Activated CD4-positive, alpha-beta T cell treated with anti-CD3 and anti-CD28 coated beads, Interleukin-2, amount 10 ng/mL, durations not matched to agents 24 days and 14 days (primary cell): Measurements from ENCODE around the gene KRT10. TPM values are rescaled to one million over a fixed set of nuclear protein-coding genes. Genes with fewer than 3 reads are reported as not detected.
"Not testable (repeated sequence)": the region's sequence is repeated elsewhere in the genome, so short reads cannot be mapped to it uniquely, and the experiment has no call there.

Experiments
- DNase-seq: peaks from one replicate; pipeline ENCODE4 v3.0.0; 2022
- H3K27ac Mint-ChIP-seq: one replicate; pipeline ENCODE4 v1.8.0; 2022; ENCODE audit warnings: mild to moderate bottlenecking, mixed read lengths
- H3K27me3 Mint-ChIP-seq: one replicate; pipeline ENCODE4 v1.8.0; 2022; ENCODE audit warnings: mixed read lengths
- H3K36me3 Mint-ChIP-seq: one replicate; pipeline ENCODE4 v1.8.0; 2022; ENCODE audit warnings: low read depth, mild to moderate bottlenecking, mixed read lengths
- H3K4me1 Mint-ChIP-seq: one replicate; pipeline ENCODE4 v1.8.0; 2021; ENCODE audit warnings: mixed read lengths
- H3K4me3 Mint-ChIP-seq: one replicate; pipeline ENCODE4 v1.8.0; 2022; ENCODE audit warnings: mild to moderate bottlenecking, moderate library complexity, mixed read lengths
- H3K9me3 Mint-ChIP-seq: one replicate; pipeline ENCODE4 v1.8.0; 2021; ENCODE audit warnings: mixed read lengths
- intact Hi-C: fragments of 100-400 bp; cut with micrococcal nuclease; formaldehyde crosslinking; loops from one replicate; pipeline ENCODE4 v1.15.1; 2023
- total RNA-seq: library from RNA; stranded (reverse); gene quantifications from 2 replicates; pipeline ENCODE4 v1.2.3, GENCODE V29; 2022

KRT10 gene
- total RNA-seq, 1 donor from 2014 or later = 27.8 TPM

GRCh38 chr17:40824015-40824832 is 1.8 kb upstream of the KRT10 start:
- no peak for DNase-seq
- intact Hi-C loops = no loop called here
- no peak overlapping the region for H3K27ac Mint-ChIP-seq
- peaks cover 12% of the 10 kb centered on the region for H3K9me3 Mint-ChIP-seq
- H3K36me3 Mint-ChIP-seq = peaks cover 6% of the 10 kb centered on the region
- no peak overlapping the region for H3K4me3 Mint-ChIP-seq
- peaks cover 16% of the 10 kb centered on the region for H3K27me3 Mint-ChIP-seq
- H3K4me1 Mint-ChIP-seq = peaks cover 16% of the 10 kb centered on the region

GRCh38 chr17:40821536-40821935 is 878 bp downstream of the KRT10 start:
- Mint-ChIP-seq H3K36me3 (peaks cover 25% of the 10 kb centered on the region), H3K4me3 (no peak overlapping the region), H3K4me1 (peaks cover 15% of the 10 kb centered on the region), H3K27ac (no peak overlapping the region), H3K27me3 (peaks cover 11% of the 10 kb centered on the region), H3K9me3 (peaks cover 20% of the 10 kb centered on the region)
- intact Hi-C loops = no loop called here
- no peak for DNase-seq

GRCh38 chr17:40820228-40820838 is 2.1 kb downstream of the KRT10 start:
- intact Hi-C loops = no loop called here
- H3K36me3 Mint-ChIP-seq = peaks cover 26% of the 10 kb centered on the region
- peak overlapping the region; percentile 76 for H3K4me3 Mint-ChIP-seq
- no peak for DNase-seq
- H3K9me3 Mint-ChIP-seq = peaks cover 20% of the 10 kb centered on the region
- no peak overlapping the region for H3K27ac Mint-ChIP-seq
- H3K4me1 Mint-ChIP-seq = peaks cover 15% of the 10 kb centered on the region
- H3K27me3 Mint-ChIP-seq = peaks cover 9% of the 10 kb centered on the region

- Mint-ChIP-seq H3K4me1 (peaks cover 14% of the 10 kb centered on the region), H3K36me3 (peaks cover 26% of the 10 kb centered on the region), H3K27me3 (peaks cover 9% of the 10 kb centered on the region), H3K27ac (peak overlapping the region; percentile 65), H3K4me3 (peak overlapping the region; percentile 76), H3K9me3 (peaks cover 20% of the 10 kb centered on the region)
- DNase-seq = peak; percentile 62
- intact Hi-C loops = loop anchor here (5.0 kb wide), 1 partner anchor 197 kb away; no protein-coding TSS in a partner anchor
Observed at GRCh38 chr17:40819528-40820125, 2.8 kb downstream of the KRT10 start.

GRCh38 chr17:40818733-40819527 is 3.5 kb downstream of the KRT10 start:
- H3K4me3 Mint-ChIP-seq = peak overlapping the region; percentile 89
- H3K27ac Mint-ChIP-seq = peak overlapping the region; percentile 89
- peaks cover 22% of the 10 kb centered on the region for H3K9me3 Mint-ChIP-seq
- H3K4me1 Mint-ChIP-seq = peaks cover 12% of the 10 kb centered on the region
- peaks cover 26% of the 10 kb centered on the region for H3K36me3 Mint-ChIP-seq
- DNase-seq = peak; percentile 96
- intact Hi-C loops = loop anchor here (5.0 kb wide), 1 partner anchor 197 kb away; no protein-coding TSS in a partner anchor
- peaks cover 15% of the 10 kb centered on the region for H3K27me3 Mint-ChIP-seq

- Mint-ChIP-seq H3K9me3 (peaks cover 25% of the 10 kb centered on the region), H3K27ac (peak overlapping the region; percentile 89), H3K4me1 (peaks cover 12% of the 10 kb centered on the region), H3K27me3 (peaks cover 19% of the 10 kb centered on the region), H3K36me3 (peaks cover 26% of the 10 kb centered on the region), H3K4me3 (peak overlapping the region; percentile 89)
- no peak for DNase-seq
- intact Hi-C loops = loop anchor here (5.0 kb wide), 1 partner anchor 196 kb away; no protein-coding TSS in a partner anchor
Observed at GRCh38 chr17:40818343-40818732, 4.1 kb downstream of the KRT10 start.

GRCh38 chr17:40817103-40817682 is 5.2 kb downstream of the KRT10 start:
- peaks cover 24% of the 10 kb centered on the region for H3K27me3 Mint-ChIP-seq

GRCh38 chr17:40816569-40816968 is 5.8 kb downstream of the KRT10 start:
- Mint-ChIP-seq H3K36me3 (peaks cover 25% of the 10 kb centered on the region), H3K9me3 (peaks cover 25% of the 10 kb centered on the region), H3K27ac (no peak overlapping the region), H3K27me3 (peaks cover 28% of the 10 kb centered on the region), H3K4me3 (no peak overlapping the region), H3K4me1 (peaks cover 12% of the 10 kb centered on the region)
- intact Hi-C loops = loop anchor here (5.0 kb wide), 1 partner anchor 194 kb away; no protein-coding TSS in a partner anchor
- DNase-seq = no peak

More at GRCh38 chr17:40817103-40817682, 5.2 kb downstream of the KRT10 start:
- intact Hi-C loops = loop anchor here (5.0 kb wide), 1 partner anchor 195 kb away; no protein-coding TSS in a partner anchor
- H3K4me3 Mint-ChIP-seq = peak overlapping the region; percentile 80
- H3K4me1 Mint-ChIP-seq = peaks cover 12% of the 10 kb centered on the region
- peaks cover 25% of the 10 kb centered on the region for H3K9me3 Mint-ChIP-seq
- peaks cover 26% of the 10 kb centered on the region for H3K36me3 Mint-ChIP-seq
- DNase-seq = peak; percentile 58
- peak overlapping the region; percentile 30 for H3K27ac Mint-ChIP-seq

- H3K4me1 Mint-ChIP-seq = peaks cover 11% of the 10 kb centered on the region
- peaks cover 25% of the 10 kb centered on the region for H3K36me3 Mint-ChIP-seq
- no peak overlapping the region for H3K4me3 Mint-ChIP-seq
- H3K9me3 Mint-ChIP-seq = peaks cover 24% of the 10 kb centered on the region
- intact Hi-C loops = loop anchor here (5.0 kb wide), 1 partner anchor 193 kb away; no protein-coding TSS in a partner anchor
- H3K27ac Mint-ChIP-seq = no peak overlapping the region
- no peak for DNase-seq
- peaks cover 36% of the 10 kb centered on the region for H3K27me3 Mint-ChIP-seq
Observed at GRCh38 chr17:40815381-40815780, 7.0 kb downstream of the KRT10 start.

GRCh38 chr17:40814657-40815056 is 7.8 kb downstream of the KRT10 start:
- H3K27me3 Mint-ChIP-seq = peaks cover 43% of the 10 kb centered on the region
- H3K36me3 Mint-ChIP-seq = peaks cover 20% of the 10 kb centered on the region
- H3K27ac Mint-ChIP-seq, H3K4me3 Mint-ChIP-seq, DNase-seq: not testable (repeated sequence)
- intact Hi-C loops = loop anchor here (5.0 kb wide), 1 partner anchor 192 kb away; no protein-coding TSS in a partner anchor
- H3K4me1 Mint-ChIP-seq = peaks cover 10% of the 10 kb centered on the region
- peaks cover 17% of the 10 kb centered on the region for H3K9me3 Mint-ChIP-seq

- Mint-ChIP-seq H3K4me3 (no peak overlapping the region), H3K36me3 (peaks cover 20% of the 10 kb centered on the region), H3K4me1 (peaks cover 8% of the 10 kb centered on the region), H3K27ac (no peak overlapping the region), H3K27me3 (peaks cover 49% of the 10 kb centered on the region), H3K9me3 (peaks cover 16% of the 10 kb centered on the region)
- intact Hi-C loops = no loop called here
- no peak for DNase-seq
Observed at GRCh38 chr17:40813804-40814203, 8.6 kb downstream of the KRT10 start.

GRCh38 chr17:40812639-40813038 is 9.8 kb downstream of the KRT10 start:
- DNase-seq = no peak
- Mint-ChIP-seq H3K36me3 (peaks cover 12% of the 10 kb centered on the region), H3K4me3 (no peak overlapping the region), H3K27ac (no peak overlapping the region), H3K4me1 (peaks cover 3% of the 10 kb centered on the region), H3K27me3 (peaks cover 57% of the 10 kb centered on the region), H3K9me3 (peaks cover 11% of the 10 kb centered on the region)
- intact Hi-C loops = no loop called here

- H3K4me1 Mint-ChIP-seq = no peaks in the 10 kb centered on the region
- H3K27me3 Mint-ChIP-seq = peaks cover 73% of the 10 kb centered on the region
- H3K27ac Mint-ChIP-seq = no peak overlapping the region
- peaks cover 5% of the 10 kb centered on the region for H3K9me3 Mint-ChIP-seq
- intact Hi-C loops = no loop called here
- peak; percentile 10 for DNase-seq
- H3K4me3 Mint-ChIP-seq = no peak overlapping the region
- no peaks in the 10 kb centered on the region for H3K36me3 Mint-ChIP-seq
Observed at GRCh38 chr17:40810494-40810893, 11.9 kb downstream of the KRT10 start.
